GM21529 (cell line): ENCODE results near the gene LIF.

ENCODE experiments used
- ATAC-seq: cut with Tn5 transposase; IDR thresholded peaks from one replicate; pipeline ENCODE4 v1.9.1; 2021; ENCODE audit not compliant: unreplicated experiment

Gene LIF

DNA sequence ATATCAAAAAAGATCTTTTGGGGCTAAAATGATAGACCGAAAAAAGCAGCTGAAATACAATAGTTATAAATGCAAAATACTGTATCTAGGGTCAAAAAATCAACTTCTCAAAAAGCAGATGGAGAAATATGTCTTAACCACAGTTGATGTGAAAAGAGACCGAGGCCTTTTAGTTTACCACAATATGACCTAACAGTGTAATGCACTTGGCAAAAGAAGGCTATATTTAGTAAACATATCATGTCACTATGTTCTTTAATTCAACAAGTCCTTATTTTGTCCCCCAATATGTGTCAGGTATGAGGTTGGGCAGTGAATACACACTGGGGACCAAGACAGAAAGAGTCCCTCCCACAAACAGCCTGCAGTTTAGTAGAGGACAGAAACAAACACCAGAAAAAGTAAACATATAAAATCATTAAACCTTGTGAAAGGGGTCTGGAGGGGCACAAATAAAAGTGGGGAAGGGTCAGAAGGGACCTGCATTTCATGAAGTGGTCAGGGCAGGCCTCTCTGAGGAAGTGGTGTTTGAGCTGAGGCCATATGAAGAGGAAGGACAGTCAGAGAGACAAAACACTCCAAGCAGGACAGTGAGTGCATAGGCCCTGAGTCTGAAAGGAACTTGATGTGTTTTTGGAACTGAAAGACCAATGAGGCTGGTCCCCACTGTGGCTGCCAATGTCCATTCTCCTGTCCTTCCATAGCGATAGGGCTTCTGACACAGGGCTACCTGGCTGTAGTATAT lies 53.4 kb downstream of the LIF start:
- no peak for ATAC-seq

DNA sequence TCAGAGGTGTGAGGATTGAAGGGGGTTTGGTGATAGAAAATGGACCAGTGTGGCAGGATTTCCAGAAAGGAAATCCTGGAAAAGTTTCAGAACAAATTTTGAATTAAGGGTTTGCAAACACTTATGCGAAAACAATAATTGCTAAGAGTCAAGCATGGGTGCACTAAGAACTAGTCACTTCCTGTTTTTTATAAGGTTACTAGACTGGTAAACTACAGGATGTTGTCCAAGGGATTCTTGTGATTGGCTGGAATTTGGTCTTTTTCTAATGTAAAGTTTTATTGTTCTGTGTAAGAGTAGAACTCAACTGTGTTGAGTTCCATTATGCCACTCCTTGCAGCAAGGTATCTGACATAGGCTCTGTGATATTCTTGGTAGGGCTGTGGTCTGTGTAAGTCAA lies 54.1 kb downstream of the LIF start:
- no peak for ATAC-seq

DNA sequence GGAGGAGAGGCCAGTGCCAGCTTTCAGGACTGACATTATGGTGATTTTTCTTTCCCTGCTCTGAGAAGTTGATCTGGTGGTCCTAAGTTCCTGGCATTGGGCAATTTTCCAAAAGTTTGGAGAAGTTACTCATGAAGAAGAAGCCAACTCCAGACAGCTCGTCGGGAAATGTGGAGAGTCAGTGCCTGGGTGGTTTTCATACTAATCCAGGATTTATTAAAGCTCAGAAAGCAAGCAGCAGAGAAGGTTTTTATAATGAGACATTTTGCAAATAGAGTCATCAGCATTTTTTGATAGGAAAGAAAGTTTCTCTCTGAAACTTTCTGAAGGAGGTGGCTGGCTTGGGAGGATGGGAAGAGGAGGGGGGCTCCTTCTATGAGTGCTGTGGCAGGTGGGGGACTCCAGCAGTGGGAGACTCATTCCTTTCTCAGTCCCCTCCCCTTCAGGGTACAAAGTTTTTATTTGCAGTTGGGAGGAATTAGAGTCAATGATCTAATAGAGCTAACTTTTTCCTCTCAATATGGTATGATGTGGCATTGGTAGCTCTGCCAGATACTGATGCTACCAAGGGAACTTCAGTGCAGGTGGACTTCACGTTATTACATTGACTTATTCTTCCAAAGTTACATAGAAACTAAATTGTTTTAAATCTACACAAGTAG lies 55.4 kb downstream of the LIF start:
- ATAC-seq: no peak

DNA sequence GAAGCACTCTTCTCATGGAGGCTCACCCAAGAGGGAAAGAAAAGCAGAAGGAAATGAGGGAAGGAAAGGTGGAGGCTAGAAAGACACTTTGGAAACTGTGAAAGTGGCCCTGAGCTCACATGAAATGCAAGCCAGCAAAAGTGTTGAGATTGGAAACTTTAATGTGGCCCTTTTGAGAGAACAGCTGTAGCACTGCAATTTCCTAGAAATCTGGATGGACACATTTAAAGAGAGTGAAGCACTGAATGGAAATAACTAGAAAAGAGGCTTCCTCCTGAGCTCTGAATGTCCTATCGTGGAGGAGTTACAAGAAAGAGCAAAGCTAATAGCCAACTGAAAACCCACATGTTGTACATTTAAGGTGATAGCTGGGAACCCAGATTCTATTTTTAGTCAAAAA lies 56.0 kb downstream of the LIF start:
- ATAC-seq: no peak
